BLaER1 (cell line): ENCODE data around the gene NTM.

Experiments
- H3K27ac ChIP-seq: shearing (Covaris generic); formaldehyde crosslinking; 2 replicates; pipeline ENCODE4 v1.8.1; 2022
- H3K27me3 ChIP-seq: shearing (Covaris generic); formaldehyde crosslinking; 2 replicates; pipeline ENCODE4 v1.8.1; 2022
- H3K36me3 ChIP-seq: shearing (Covaris generic); formaldehyde crosslinking; 2 replicates; pipeline ENCODE4 v1.8.1; 2022
- H3K4me1 ChIP-seq: shearing (Covaris generic); formaldehyde crosslinking; 2 replicates; pipeline ENCODE4 v1.8.1; 2022
- H3K4me2 ChIP-seq: shearing (Covaris generic); formaldehyde crosslinking; 2 replicates; pipeline ENCODE4 v1.8.1; 2022
- H3K4me3 ChIP-seq: shearing (Covaris generic); formaldehyde crosslinking; 2 replicates; pipeline ENCODE4 v1.8.1; 2022
- H3K9ac ChIP-seq: shearing (Covaris generic); formaldehyde crosslinking; 2 replicates; pipeline ENCODE4 v1.8.1; 2022
- H3K9me3 ChIP-seq: shearing (Covaris generic); formaldehyde crosslinking; 2 replicates; pipeline ENCODE4 v1.8.1; 2022
- H4K20me1 ChIP-seq: shearing (Covaris generic); formaldehyde crosslinking; 2 replicates; pipeline ENCODE4 v1.8.1; 2022
- Cebpa-rat ChIP-seq: shearing (Covaris generic); IDR thresholded peaks from 2 replicates; pipeline ENCODE4 v1.8.1; 2022

NTM gene

GRCh38 chr11:132379540-132379939 lies 1009.1 kb downstream of the NTM start:
- no peaks in the 10 kb centered on the region for H4K20me1 ChIP-seq
- H3K4me3 ChIP-seq, result no peak overlapping the region
- no peaks in the 10 kb centered on the region for H3K27me3 ChIP-seq
- no peak overlapping the region for H3K4me2 ChIP-seq
- H3K4me1 ChIP-seq, result no peaks in the 10 kb centered on the region
- no peaks in the 10 kb centered on the region for H3K36me3 ChIP-seq
- H3K27ac ChIP-seq, result no peak overlapping the region
- peaks cover 14% of the 10 kb centered on the region; the same call in 1 of the 2 replicates for H3K9me3 ChIP-seq
- H3K9ac ChIP-seq, result no peak overlapping the region
- no peak for TF ChIP-seq Cebpa-rat
